ENCODE data around the gene ZNF407.
"Not testable (repeated sequence)": the region's sequence is repeated elsewhere in the genome, so short reads cannot be mapped to it uniquely, and the experiment has no call there.

The ZNF407 gene

DNA sequence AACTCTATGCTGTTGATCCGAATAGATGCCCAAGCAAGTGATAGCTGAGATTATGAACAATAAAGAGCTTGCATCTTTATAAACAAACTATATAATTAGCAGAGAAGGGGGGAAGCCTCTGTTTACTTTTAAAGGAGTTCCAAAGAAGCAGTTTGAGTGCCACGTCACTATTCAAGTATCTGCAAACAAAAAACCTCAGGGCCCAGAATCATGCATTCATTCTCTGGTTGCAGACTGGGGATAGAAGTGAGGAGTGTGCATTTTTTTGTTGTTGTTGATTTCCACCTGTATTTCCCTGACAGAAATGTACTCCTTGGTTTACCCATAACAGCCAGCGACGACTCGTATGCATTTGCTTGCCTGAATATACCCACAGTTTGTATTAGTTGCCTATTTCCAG, 347.0 kb downstream of the ZNF407 start:
- DNase-seq, result no peak

DNA sequence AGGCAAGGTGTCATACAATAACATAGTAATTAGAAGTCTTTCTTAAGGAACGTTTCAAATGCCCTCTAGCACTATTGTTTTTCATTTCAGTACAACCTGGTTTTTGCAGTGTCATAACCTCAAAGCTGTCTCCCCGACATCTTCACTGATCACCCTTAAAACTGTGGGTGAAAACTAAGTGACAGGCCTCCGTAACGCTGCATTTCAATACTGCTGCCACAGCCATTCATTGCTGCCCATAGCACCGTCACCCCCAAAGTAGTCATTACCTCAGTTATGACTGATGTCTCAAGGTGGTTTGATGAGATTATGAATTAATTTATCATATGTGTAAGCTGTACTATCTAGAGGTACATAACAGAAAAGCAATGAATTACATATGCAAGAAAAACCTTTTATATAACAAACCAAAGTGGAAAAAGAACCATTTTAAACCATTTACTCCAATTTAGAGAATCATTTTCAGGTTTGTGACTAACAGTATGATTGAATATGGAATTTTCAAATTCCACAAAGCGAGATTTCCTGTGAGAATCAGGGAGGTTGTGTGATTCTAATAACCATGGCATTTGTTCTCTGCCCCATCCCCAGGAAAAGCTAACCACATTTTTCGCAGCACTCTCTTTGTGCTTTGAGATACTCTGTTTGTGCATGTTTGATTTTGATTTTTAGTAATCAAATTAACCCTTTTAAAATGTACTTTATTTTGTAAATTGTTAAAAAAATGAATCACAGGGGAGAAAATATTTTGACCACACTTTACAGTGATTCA, 348.3 kb downstream of the ZNF407 start:
- no peak for DNase-seq

DNA sequence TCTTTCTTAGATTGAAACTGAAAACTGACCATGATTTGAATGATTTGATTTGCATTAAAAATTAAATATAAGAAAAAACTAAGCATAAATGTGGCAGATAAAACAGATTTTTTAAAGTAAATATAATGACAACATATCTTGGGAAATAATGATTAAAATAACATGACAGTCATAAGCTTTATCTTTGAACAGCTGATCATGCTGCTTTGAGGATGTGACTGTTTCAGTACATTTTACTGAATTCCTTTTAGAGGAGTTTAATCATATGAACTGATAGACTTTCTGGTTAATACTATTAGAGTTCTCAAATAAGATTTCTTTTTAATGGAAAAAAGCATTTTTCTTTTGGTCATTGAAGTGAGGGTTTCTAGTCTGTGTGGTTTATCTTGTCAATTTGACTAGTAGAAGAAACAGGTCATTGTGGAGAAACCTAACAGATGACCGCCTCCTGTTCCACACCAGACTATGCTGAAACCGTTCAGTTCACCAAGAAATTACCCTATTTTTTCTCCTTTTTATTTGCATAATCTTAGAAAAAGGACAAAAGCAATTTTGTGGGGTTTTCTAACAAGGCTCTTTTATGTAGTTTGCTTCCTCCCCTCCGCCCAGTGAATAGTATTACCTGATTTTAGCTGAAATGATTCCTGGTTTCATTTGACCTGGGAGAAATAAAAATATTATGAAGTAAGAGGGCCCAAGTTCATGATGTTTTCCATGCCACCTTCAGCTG, 349.1 kb downstream of the ZNF407 start:
- DNase-seq, result no peak

DNA sequence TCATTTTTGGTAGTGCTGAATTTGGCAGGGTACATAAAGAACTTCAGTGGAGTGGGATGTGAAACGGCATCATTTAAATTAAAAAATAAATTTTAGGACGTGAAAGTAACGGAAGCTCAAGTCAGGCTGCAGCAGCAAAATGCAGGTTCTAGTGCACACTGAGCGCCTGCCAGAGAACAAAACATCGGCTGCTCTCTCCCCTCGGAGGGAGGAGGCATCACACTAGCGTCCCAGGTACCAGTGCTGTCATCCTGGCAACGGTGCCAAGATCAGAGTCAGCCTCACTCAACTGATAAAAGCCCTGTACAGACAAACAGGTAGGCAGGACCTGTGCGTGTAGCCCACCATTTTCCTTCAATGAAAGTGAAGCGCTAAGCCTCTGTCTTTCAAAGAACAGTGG, 349.7 kb downstream of the ZNF407 start:
- no peak for DNase-seq

DNA sequence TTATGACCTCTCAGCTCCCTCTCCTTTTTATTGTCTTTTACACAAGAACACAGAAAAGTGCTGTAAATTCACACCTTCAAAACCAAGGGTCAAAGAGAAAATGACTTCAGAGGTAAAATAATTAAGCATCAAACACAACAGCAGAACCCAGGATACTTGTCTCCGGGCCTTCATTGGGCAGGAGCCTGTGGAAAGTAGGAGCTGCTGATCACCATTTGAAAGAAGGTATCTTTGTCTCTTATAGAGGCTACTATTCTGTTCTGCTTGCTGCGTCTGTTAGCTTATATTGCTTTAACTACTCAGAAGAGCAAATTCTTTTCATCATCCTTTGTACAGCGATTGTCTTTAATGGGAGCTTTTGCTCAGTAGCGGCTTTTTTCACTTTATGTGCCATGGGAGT, 350.2 kb downstream of the ZNF407 start:
- no peak for DNase-seq

DNA sequence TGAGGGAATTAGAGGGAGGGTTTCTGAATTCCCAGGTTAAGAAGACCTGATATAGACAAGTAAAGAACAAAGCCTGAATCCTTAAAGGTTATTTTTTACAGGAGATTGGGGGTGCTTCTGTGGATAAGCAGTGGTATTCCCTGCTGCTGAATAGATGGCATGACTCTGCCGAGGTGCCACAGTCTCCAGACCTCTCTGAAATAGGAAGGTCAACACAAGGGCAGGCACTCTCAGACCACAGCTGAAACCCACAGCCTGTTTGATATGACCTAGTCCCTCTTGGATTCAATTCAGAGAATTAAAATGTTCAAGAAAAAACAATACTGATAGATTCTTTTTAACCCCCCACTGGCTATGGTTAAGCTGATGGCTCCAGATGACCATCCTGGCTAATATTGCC, 351.9 kb downstream of the ZNF407 start:
- no peak for DNase-seq

DNA sequence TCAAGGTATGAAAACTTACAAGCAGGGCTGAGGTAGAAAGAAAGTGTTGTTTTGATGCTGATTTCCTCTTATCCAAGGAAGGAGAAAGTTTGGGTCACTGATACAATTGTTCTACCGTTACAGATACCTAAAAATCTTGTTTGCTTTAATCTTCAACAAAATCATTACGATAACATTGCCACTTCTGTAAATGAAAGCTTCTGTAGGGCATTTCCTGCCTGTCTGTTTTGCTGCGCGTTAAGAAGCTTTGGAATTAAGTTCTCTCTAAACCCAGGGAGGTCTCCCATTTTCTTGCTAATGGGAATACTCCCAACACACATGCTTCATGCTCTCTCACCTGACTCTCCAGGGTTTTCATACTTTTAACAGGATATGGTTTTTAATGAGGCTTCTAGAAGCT, 352.8 kb downstream of the ZNF407 start:
- no peak for DNase-seq

DNA sequence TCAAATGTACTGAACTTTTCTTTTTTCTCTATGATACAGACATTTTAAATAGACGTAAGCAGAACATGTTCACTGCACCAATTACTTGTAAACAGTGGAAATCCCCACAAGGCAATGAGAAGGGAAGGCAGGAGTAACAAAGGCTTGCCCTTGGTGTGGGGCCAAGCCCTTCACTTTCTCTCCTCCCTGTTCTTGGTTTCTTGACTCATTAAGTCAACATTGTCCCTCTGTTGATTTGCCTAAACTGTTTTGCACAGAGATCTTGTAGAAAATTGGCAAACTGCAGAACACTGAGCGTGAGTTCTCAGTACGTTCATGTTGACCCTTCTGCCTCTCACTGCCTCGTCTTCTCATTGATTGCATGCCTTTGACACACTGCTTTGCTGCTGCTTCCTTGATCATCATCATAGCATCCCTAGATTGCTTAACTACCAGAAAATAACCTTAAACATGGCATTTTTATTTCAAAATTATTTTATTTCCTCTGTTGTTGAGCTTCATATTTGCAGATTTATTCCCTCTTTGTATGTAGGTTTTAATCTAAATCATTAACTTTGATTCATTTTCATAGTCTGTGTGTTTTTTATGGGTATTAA, 353.6 kb downstream of the ZNF407 start:
- no peak for DNase-seq

DNA sequence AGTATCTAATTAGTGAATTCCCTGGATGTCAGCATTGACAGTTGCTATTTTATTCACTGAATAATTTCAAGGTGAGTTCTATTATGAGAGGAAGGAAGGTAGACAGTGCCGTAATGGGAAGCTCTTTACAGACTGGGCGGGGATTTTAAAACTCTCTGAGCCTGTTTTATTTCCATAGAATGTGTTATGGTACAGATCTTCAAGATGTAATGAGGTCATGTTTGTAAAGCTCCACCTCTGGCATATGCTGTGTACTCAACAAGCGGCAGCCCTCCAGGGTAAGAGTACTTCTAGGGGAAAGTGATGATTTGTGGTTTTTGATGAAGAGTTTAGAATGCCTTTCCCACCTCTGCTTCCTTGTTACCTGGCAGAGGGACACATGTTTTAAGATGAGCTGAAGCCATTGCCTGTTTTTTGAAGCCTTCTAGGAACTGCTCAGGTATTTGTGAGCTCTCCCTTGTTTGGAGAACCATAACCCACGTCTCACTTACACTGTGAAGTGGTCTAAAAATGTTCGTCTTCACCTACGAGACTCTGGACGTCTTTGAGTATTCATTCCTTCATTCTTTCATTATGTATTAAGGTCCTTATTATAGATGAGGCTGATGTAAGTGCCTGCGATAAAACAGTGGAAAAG, 360.0 kb downstream of the ZNF407 start:
- no peak for DNase-seq

DNA sequence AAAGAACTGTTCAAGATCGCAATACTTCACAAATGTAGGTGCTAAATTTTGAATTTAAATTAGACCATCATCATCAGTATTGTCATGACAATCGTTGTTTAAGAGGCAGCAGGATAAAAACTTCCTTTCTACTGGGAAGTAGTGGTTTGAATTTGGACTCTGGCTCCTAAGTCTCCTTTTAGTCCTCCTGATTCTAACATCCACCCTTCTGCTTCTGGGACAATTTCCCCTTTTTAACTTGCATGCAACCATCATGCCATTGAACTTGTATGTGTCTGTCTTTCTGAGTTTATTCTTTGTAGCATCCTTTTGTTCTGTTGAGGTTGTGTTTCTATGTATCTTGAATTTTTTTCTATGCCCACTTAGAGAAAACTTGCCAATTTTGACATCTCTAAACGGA, 361.5 kb downstream of the ZNF407 start:
- DNase-seq, result no peak

DNA sequence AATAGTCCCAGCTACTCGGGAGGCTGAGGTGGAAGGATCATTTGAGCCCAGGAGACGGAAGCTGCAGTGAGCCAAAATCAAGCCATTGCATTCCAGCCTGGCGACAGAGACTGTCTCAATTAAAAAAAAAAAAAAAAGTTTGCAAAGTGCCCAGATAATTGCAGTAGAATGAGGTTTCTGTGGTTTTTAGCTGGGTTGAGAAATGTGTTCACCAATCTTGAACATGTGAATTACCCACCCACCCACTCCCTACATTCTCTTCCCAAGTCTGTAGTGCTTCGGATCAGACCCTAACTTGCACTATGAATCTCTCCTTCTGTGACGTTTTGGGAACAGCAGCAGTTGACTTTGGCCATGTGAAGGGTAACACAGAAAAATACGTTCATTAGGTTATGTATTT, 363.9 kb downstream of the ZNF407 start:
- no peak for DNase-seq

DNA sequence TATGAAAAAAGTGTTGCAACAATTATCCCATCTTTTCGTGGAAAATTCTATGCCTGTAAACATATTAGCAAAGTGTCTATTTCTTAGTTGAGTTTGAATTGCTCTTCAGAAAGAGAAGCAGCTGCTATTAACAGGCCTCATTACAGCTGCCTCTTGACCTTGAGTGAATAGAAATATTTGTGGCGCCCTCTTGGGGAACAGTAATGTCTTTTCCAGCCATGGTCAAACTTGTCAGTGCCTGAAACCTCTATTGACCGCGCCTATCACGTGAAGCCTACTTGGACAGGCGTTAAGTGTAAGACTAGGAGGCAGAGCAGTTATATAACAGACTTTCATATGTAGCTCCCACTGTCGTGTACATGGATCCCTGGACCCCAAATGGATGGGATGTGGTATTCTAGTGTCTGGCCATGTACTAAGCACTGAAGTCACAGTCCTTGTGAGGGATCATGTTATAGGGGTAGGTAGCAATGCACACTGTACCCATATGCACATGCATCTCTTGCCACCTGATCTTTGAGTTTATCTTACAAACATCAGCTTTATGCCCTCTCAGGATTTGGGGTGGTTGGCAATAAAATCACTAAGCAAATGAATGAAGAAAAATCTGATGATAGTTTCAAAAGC, 366.3 kb downstream of the ZNF407 start:
- no peak for DNase-seq

DNA sequence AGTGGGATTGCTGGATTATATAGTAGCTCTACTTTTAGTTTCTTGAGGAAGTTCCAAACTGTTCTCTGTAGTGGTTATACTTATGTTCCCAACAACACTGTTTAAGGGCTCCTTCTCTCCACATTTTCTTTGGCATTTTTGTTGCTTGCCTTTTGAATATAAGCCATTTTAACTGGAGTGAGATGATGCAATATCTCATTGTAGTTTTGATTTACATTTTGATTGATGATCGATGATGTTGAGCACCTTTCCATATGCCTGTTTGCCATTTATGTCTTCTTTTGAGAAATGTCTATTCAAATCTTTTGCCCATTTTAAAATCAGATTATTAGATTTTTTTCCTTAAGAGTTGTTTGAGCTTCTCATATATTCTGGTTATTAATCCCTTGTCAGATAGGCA, 368.0 kb downstream of the ZNF407 start:
- DNase-seq, result no peak

DNA sequence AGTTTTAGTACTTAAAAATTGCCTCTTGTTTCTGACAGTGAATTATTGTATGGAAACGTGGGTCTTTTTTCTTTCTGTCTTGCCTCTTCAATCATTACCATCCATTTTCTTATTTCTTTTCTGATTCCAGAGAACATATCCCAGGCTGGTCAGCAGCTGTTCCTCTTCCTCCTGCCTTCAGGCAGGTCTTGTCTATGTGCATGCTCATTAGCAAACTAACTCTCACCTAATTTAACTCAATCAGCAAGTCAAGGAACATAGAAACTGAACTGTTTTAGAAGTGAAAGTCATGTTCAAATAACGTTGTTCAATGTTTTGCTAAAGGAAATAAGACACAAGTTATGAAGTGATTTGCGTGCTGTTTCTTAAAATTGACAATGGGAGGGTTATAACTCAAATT, 369.8 kb downstream of the ZNF407 start:
- no peak for DNase-seq

DNA sequence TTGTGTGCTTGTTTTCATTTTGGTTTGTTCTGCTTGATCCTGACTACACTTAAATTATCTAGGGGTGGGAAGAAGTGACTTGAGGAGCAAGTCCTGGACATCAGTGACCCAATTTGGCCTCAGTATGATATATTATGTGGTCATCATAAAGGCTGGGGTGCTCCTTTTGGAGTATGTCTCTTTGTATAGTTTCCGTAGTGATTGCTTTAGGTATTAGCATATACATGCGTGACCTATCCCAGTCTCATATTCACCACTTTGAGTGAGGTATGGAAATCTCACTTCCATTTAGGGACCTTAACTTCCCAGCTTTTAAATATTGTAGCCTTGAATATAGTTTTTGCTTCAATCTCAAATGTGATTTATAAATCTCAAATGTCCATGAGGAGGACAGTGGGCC, 370.3 kb downstream of the ZNF407 start:
- DNase-seq, result no peak

DNA sequence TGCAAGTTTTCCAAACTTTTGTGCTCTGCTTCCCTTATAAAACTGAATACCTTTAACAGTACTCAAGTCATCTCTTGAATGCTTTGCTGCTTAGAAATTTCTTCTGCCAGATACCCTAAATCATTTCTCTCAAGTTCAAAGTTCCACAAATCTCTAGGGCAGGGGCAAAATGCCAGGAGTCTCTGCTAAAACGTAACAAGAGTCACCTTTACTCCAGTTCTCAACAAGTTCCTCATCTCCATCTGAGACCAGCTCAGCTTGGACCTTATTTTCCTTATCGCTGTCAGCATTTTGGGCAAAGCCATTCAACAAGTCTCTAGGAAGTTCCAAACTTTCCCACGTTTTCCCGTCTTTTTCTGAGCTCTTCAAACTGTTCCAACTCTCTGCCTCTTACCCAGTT, 373.7 kb downstream of the ZNF407 start:
- DNase-seq, result not testable (repeated sequence)

DNA sequence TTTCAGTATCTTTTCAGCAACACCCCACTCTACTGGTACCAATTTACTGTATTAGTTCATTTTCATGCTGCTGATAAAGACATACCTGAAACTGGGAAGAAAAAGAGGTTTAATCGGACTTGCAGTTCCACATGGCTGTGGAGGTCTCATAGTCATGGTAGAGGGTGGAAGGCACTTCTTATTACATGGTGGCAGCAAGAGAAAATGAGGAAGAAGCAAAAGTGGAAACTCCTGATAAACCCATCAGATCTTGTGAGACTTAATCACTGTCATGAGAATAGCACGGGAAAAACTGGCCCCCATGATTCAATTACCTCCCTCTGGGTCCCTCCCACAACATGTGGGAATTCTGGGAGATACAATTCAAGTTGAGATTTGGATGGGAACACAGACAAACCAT, 374.1 kb downstream of the ZNF407 start:
- not testable (repeated sequence) for DNase-seq

DNA sequence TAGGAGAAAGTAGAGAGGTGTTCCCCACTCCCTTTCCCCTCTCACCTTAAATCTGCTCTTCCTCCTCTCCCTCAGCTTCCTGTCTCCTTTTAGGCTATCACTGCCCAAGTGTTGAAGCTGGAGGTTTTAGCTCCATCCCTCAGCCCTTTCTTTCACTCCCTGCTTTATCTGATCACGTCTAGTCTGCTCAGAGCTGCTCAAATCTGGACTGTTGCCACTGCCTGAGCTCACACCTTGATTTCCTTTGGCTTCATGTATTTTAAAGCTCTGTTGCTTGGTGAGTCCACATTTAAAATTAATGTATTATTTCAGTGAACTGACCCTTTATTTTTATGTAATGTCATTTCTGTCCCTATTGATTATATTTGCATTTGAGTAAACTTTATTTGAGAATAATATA, 374.7 kb downstream of the ZNF407 start:
- no peak for DNase-seq

DNA sequence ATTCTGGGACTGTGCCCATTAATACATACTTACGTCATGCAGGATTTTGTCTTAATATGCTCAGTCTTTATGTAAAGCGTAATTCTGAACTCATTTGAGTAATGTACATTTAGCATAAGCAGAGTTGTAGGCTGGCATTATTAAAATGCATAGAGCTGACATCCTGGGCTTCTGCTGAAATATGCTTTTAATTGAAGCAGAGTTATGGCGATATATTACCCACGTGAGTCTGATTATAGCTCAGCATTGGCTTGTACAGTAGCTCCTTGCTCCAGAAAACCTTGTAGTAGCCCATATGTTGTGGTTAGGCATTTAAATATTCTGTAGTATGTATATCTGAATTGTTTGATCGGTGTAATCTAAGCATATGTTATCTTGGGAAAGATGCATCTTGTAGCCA, 377.3 kb downstream of the ZNF407 start:
- no peak for DNase-seq

DNA sequence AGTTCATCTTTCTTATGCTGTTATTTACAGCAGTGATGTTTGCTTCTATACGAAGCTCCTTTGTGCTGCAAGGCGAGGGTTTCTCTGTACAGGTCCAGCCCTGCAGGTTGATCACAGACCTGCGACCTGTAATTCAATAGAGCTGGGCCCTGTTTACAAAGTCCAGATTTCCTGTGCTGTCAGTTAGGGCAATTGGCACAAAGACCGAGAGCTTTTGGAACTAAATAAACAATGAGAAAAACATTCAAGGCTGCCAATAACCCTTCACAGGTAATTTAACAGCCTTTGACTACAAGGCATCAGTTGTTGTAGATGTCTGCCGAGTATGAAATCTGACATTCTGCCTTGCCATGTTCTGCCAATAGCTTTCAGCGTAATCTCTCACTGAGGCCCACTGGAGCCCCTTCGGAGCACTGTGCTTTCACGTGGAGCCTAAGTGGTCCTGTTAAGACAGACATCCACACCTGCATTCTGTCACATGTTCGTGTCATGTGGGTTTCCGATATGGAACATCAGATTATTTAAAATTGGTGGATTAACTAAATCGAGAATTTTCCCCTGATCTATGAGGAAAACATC, 378.8 kb downstream of the ZNF407 start:
- DNase-seq, result no peak

DNA sequence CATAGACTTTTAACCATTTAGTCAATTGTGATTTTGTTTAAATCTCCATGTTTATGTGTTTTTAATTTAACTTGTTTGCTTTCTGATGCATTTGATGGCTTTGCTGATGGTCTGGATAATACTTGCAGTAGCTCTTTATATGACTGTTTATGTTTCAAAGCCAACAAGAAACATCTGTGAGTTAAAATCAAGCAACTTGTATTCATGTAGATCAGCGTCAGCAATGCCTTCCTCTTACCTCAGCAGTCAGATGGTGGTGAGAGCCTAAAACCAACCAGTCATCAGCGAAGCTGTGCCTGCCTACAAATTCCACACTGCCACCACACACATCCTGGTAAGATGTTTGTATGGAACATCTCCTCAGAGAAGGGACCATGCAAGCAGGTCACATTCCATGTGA, 379.4 kb downstream of the ZNF407 start:
- no peak for DNase-seq

DNA sequence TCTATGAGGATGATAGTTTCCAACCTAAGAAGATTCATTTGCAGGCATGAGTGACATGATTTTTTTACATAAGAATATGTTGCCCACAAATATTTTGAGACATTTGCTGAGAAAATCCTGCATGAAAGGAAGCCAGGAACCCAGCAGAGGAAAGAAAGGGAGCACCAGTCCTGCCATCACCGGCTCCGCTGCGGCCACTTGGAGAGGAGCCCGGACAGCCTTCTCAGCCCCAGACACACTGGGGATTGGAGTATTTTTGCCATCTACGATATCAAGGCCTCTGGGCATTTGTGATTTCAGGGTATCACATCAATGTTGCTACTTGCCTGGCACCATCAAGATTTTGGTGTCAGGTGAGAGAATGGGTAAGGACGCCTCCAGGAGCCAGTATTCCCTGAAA, 383.0 kb downstream of the ZNF407 start:
- peak in 1 of 2 experiments; percentile 33 for DNase-seq

DNA sequence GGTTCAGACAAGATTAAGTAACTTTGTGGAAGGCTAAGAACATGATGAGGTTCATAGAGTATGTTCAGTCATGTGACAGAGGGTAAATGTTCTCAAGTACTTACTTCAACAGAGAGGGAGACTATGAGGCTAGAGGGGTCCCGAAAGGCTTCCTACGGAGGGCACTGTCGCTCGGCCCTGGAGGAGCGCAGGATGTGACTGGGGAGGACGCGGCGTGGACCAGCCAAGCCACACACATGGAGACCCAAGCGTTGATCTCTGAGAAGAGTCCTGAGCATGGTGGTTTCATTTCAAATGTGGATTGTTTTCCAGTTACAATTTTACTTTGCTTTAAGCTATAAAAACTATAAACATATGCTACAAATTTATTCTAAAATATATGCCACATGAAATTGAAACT, 383.8 kb downstream of the ZNF407 start:
- DNase-seq, result no peak

Data from cerebellar nuclear complex (tissue), 1 donor.